Activated T-cell treated with anti-CD3 and anti-CD28 coated beads, Interleukin-2, amount 50 U/mL, for 24 hours (primary cell): ENCODE measurements around the gene EDN2.

Experiments
- DNase-seq: peaks from one replicate; pipeline ENCODE4 v3.0.0-alpha.2; 2020
- H3K27ac Mint-ChIP-seq: 2 replicates; pipeline ENCODE4 v1.8.0; 2020; ENCODE audit warnings: mild to moderate bottlenecking, mixed read lengths
- H3K27me3 Mint-ChIP-seq: 2 replicates; pipeline ENCODE4 v1.8.0; 2020; ENCODE audit warnings: mixed read lengths
- H3K36me3 Mint-ChIP-seq: 2 replicates; pipeline ENCODE4 v1.8.0; 2020; ENCODE audit warnings: low read depth, mixed read lengths
- H3K4me1 Mint-ChIP-seq: 2 replicates; pipeline ENCODE4 v1.8.0; 2020; ENCODE audit warnings: low read depth, mixed read lengths
- H3K4me3 Mint-ChIP-seq: 2 replicates; pipeline ENCODE4 v1.8.0; 2020; ENCODE audit warnings: mild to moderate bottlenecking, moderate library complexity, mixed read lengths
- H3K9me3 Mint-ChIP-seq: 2 replicates; pipeline ENCODE4 v1.8.0; 2020; ENCODE audit warnings: mixed read lengths

Gene EDN2

DNA sequence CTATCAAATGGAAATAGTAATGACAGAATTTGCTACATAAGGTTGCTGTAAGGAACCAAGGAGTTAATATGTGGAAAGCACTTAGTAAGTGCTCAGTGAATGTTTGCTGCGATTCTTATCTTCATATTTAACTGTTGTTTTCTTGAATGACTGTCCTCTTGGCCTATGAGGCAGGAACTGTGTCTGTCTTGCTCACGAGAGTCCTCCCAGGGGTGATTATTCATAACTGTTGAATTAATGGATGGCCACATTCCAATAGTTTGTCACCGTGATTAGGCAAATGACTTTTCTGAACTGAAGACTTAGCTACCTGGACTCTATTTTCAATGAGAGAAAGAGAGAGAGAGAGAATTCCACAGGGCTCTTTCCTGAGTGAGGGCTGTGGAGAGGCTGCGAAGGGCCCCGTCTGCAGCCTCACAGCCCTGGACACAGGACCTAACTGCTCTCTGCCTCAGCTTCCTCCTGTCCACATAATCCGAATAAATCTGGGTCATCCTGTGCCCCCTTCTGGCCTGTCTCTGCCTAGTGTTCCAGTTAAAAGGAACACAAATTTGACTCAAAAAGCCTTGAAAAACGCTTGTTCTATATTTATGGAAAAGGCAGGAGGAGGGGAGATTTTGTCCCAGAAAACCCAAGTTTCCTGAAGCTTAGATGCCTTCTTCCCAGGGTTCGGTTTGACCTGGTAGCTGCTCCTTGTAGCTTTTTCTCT, 8.5 kb downstream of the EDN2 start:
- Mint-ChIP-seq H3K27ac (no peak overlapping the region), H3K4me1 (no peaks in the 10 kb centered on the region), H3K27me3 (peaks cover 2% of the 10 kb centered on the region), H3K36me3 (no peaks in the 10 kb centered on the region), H3K9me3 (no peaks in the 10 kb centered on the region), H3K4me3 (no peak overlapping the region)
- no peak for DNase-seq

DNA sequence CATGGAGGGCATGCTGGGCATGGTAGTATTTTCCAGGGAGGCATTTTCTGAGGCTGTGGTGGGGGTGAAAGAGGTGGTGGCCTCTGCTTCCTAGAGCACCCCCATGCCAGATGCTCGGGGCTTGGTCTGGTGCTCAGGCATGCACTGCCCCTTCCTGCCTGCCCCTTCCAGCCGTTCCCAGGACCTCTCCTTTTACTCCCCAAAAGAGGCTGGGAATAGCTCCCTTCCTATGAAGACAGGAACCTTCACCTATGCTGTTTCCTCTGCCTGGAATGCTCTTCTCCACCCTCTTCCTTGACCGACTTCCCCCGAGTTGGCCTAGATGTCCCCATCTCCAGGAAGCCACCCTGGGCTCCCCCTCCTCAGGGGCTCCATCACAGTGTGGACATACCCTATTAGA, 9.1 kb downstream of the EDN2 start:
- Mint-ChIP-seq H3K27ac (no peak overlapping the region), H3K36me3 (no peaks in the 10 kb centered on the region), H3K9me3 (no peaks in the 10 kb centered on the region), H3K4me1 (no peaks in the 10 kb centered on the region), H3K27me3 (peaks cover 2% of the 10 kb centered on the region), H3K4me3 (no peak overlapping the region)
- no peak for DNase-seq

DNA sequence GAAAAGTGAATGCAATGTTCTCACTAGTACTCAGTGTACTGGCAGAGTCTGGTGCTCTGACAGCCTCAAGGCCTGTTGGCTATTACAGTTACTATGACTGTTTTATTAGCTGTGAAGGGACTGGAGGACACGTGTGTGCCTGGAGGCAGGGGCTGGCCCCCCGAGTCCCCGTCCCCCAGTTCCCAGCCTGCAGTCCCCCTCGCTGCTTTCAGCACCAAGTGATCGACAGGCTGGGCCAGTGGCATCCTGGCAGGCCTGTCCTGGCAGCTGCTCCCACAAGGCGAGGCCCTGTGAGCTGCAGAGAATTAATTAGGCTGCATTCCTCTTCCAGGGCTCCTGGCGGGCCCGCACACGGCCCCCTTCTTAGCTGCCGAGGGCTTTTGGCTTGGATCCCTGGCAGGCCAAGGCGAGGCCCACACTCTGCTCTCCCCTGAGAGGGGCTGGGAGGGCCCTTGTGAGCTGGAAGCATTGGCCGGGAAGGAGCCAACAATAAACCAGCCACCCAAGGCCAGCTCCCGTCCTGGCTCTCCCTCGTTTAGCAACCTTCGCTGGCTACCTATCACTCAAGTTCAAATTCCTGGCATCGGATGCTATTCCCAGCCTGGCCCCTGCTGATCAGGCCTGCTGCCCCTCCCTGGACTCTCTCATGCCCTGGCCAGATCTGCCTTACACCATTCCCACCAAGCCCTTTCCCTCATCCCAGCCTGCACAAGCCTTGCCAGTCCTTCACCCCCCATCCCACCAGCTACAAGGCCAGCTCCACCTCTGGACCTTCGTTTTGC, 9.8 kb downstream of the EDN2 start:
- Mint-ChIP-seq H3K27ac (no peak overlapping the region), H3K4me1 (no peaks in the 10 kb centered on the region)

DNA sequence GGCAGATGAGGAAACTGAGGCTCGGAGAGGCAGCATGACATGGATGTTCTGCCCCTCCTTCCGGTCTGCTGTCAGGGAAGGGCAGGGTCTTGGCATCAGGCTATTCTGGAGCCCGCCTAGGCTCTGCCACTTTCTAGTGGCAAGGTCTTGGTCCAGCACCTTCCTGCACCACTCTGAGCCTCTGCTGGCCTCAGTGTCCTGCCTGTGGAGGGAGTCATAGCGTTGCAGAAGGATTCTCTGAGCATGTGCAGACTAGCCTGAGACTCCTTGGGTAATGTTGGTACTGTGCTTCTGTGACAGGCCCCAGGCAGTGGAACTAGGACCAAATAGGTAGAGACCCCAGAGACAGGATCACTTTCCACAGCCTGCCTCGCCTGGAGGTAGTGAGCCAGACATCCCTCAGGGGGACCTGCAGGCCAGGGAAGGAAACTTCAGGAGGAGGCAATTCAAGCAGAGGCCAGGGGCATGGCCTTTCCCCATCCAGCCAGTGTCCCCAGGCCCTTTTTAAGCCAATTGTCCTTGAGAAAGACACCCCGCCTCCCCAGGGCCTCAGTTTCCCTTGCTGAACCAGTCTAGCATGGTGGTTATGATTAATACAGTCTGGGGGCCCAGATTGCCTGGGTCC, 10.6 kb downstream of the EDN2 start:
- Mint-ChIP-seq H3K27me3 (no peaks in the 10 kb centered on the region), H3K4me1 (no peaks in the 10 kb centered on the region), H3K4me3 (no peak overlapping the region), H3K27ac (no peak overlapping the region), H3K36me3 (no peaks in the 10 kb centered on the region), H3K9me3 (no peaks in the 10 kb centered on the region)
- no peak for DNase-seq

More for the DNA sequence above, 9.8 kb downstream of the EDN2 start:
- Mint-ChIP-seq H3K4me3 (no peak overlapping the region), H3K9me3 (no peaks in the 10 kb centered on the region), H3K27me3 (peaks cover under 1% of the 10 kb centered on the region), H3K36me3 (no peaks in the 10 kb centered on the region)
- DNase-seq, result no peak

DNA sequence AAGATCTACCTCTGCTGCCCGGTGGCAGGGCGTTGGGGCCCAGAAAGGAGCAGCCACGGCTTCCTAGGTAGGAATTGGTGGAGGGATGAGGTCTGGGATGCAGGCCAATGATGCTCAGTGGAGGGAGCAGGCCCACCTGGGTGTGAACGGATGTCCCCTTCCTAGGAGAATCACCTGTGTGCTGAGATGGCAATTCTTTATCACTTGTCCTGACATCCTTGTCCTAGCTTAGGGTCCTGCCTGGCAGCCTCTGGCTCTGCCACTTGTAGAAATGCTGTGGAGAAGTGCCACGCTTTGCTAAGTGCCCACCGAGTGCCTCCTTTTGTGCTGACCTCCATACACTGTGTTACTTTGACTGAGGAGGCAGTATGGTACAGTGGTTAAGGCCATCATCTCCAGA, 12.8 kb downstream of the EDN2 start:
- no peaks in the 10 kb centered on the region for H3K4me1 Mint-ChIP-seq
- DNase-seq, result no peak
- no peaks in the 10 kb centered on the region for H3K36me3 Mint-ChIP-seq
- H3K27ac Mint-ChIP-seq, result no peak overlapping the region
- no peaks in the 10 kb centered on the region for H3K9me3 Mint-ChIP-seq
- no peaks in the 10 kb centered on the region for H3K27me3 Mint-ChIP-seq
- H3K4me3 Mint-ChIP-seq, result no peak overlapping the region

DNA sequence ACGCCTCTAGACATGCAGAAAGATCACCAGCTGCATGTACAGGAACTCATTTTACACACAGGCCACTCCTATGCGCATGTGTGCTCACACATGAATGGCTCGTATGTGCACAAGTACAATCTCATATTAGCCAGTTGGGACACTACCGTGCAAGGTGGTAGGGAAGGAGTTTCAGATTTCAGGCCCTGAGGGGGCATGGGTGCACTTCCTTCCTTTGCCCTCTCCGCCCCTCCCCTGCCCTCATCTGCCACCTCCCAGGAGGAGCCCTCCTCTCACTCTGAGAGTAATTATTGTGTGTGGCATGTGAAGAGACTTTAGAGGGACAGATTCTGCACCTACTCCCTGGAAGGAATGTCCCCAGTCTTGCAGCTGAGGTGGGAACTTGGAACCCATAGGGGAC, 14.8 kb downstream of the EDN2 start:
- Mint-ChIP-seq H3K36me3 (no peaks in the 10 kb centered on the region), H3K9me3 (no peaks in the 10 kb centered on the region), H3K4me3 (no peak overlapping the region), H3K27ac (no peak overlapping the region), H3K4me1 (no peaks in the 10 kb centered on the region), H3K27me3 (no peaks in the 10 kb centered on the region)
- no peak for DNase-seq

DNA sequence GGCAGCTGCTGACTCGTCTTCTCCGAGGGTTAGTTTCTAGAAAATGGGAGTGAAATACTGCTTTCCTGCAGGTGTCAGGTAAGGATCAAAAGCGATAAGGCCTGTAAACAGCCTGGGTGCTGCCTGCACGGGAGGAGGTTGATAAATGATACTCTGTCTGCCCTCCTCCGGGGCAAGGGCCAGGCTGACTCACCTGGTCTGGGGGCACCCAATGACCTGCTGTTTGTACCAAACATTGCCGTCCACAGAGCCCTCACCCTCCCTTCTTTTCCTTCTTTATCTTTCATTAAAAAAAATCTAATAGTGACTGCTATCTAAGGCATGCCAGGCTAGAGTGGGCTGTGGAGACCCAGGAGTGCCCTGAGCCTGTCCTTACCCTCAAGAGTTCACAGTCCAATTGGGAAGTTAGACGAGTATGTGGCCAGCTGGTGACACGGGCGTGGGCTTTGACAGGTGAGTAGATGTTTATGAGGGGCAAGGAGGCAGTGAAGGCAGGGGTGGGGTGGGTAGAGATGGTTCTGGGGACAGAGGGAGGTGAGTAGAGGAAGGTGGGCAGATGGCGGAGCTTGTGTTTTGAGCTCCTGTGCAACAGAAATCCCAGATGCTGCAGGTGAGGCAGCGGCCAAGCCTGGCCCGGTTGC, 16.2 kb downstream of the EDN2 start:
- Mint-ChIP-seq H3K4me1 (no peaks in the 10 kb centered on the region), H3K27me3 (no peaks in the 10 kb centered on the region), H3K9me3 (no peaks in the 10 kb centered on the region), H3K36me3 (no peaks in the 10 kb centered on the region), H3K27ac (no peak overlapping the region), H3K4me3 (no peak overlapping the region)
- DNase-seq, result no peak

DNA sequence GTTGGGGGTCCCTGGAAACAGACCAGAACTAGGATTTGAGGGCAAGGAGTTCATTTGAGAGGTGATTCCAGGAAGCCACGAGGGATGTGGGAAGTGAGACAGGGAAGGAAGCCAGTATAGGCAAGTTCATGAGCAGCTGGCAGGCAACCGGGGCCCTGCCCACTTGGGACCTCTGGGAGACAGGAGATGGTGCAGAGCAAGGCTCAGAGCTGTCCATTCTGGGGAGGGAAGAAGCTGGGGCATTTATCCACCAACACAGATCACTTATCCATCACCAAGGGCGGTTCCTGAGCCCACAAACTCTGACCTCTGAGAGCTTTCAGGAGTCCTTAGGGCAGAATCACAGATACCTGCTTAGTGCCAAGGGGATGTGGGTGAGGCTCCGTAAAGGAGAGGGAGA, 16.8 kb downstream of the EDN2 start:
- Mint-ChIP-seq H3K27me3 (no peaks in the 10 kb centered on the region), H3K4me3 (no peak overlapping the region), H3K27ac (no peak overlapping the region), H3K4me1 (no peaks in the 10 kb centered on the region), H3K36me3 (no peaks in the 10 kb centered on the region), H3K9me3 (no peaks in the 10 kb centered on the region)
- DNase-seq, result no peak

DNA sequence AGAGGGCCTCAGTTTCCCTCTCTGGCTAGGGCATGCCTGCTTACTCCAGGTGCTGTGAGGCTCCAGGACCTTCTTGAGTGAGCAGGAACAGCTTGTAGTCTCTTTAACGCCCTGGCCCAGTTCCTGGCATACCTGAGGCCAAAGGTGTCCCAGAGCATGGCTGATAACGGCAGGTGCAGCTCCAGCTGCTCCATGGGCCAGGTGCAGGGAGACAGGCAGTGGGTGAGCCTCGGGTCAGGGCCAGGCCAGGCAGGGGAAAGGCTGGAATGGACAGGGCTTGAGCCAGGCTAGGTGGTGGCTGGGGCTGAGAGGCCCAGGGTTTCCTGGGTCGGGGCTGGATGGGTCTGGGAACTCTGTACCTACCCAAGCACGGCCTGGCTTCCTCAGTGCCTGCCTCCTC, 18.3 kb downstream of the EDN2 start:
- H3K27me3 Mint-ChIP-seq, result no peaks in the 10 kb centered on the region
- no peaks in the 10 kb centered on the region for H3K9me3 Mint-ChIP-seq
- no peaks in the 10 kb centered on the region for H3K4me1 Mint-ChIP-seq
- no peaks in the 10 kb centered on the region for H3K36me3 Mint-ChIP-seq
- H3K27ac Mint-ChIP-seq, result no peak overlapping the region
- H3K4me3 Mint-ChIP-seq, result no peak overlapping the region
- no peak for DNase-seq

DNA sequence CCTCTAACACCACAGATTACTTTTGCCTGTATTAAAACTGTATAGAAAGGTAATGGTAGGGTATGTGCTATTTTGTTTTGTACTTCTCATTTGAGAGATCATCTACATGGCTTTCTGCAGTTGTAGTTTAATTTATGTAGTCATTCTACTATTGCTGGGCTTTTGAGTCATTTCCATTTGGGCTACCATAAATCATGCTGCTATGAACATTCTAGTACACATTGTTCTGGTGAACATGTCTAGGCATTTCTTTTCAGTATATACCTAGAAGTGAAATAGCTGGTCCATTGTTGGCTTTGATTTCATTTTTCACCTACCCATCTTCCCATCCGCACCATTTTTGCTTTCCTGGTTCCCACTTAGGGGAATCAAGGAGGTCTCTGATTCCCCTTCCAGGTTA, 18.7 kb downstream of the EDN2 start:
- Mint-ChIP-seq H3K9me3 (no peaks in the 10 kb centered on the region), H3K36me3 (no peaks in the 10 kb centered on the region), H3K27ac (no peak overlapping the region), H3K4me1 (no peaks in the 10 kb centered on the region), H3K27me3 (no peaks in the 10 kb centered on the region), H3K4me3 (no peak overlapping the region)
- DNase-seq, result no peak

DNA sequence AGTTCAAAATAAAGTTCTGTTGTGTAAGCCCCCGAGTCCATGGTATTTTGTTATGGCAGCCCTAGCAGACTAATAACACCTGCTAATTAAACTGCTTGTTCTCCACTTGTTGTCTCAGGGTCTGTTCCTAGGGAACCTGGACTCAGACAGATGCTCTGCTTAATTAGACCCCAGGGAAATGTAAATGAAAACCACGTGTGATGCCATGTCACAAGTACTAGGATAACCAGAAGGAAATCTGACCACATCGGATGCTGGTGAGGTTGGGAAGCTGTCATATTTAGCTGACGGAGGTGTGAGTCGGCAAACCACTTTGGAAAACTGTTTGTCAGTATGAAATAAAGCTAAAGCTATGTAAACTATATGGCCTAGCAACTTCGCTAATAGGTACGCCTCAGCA, 19.6 kb downstream of the EDN2 start:
- H3K27ac Mint-ChIP-seq, result no peak overlapping the region
- no peaks in the 10 kb centered on the region for H3K27me3 Mint-ChIP-seq
- H3K36me3 Mint-ChIP-seq, result no peaks in the 10 kb centered on the region
- no peaks in the 10 kb centered on the region for H3K9me3 Mint-ChIP-seq
- no peak for DNase-seq
- H3K4me3 Mint-ChIP-seq, result no peak overlapping the region
- H3K4me1 Mint-ChIP-seq, result no peaks in the 10 kb centered on the region

DNA sequence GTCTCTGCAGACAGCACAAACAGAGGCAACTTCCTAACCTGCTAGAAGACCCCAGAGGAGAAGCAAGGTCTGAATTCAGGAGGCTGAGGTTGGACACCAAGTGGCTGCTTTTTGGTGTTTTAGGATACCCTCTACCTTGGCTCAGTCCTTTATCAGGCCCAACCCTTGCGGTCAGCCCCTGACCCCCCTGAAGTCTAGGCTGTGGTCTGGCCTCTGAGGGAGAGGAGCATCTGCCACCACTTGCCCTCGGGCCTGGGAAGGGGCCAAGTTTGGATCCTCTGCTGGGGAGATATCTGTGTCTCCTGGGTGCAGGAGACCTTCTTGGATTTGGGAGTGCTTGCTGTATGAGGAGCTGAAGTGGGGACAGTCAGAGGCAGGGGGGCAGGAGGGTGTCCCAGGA, 21.0 kb downstream of the EDN2 start:
- Mint-ChIP-seq H3K27ac (no peak overlapping the region), H3K27me3 (no peaks in the 10 kb centered on the region), H3K4me3 (no peak overlapping the region), H3K9me3 (no peaks in the 10 kb centered on the region), H3K36me3 (no peaks in the 10 kb centered on the region), H3K4me1 (no peaks in the 10 kb centered on the region)
- no peak for DNase-seq

DNA sequence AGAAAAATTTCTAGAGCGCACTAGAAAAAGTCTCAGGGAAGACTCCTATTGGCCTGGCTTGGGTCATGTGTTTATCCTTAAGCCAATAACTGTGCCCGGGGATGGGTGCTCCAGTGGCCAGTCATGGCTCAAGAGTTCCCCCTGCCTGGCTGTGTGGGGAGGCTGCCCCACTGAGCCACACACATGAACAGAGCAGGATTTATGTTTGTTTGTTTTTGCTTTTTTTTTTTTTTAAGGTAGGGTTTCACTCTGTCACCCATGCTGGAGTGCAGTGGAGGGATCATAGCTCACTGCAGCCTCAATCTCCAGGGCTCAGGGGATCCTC, 21.8 kb downstream of the EDN2 start:
- no peaks in the 10 kb centered on the region for H3K4me1 Mint-ChIP-seq
- no peak for DNase-seq
- no peaks in the 10 kb centered on the region for H3K9me3 Mint-ChIP-seq
- no peak overlapping the region for H3K27ac Mint-ChIP-seq
- H3K27me3 Mint-ChIP-seq, result no peaks in the 10 kb centered on the region
- H3K4me3 Mint-ChIP-seq, result no peak overlapping the region
- H3K36me3 Mint-ChIP-seq, result no peaks in the 10 kb centered on the region

DNA sequence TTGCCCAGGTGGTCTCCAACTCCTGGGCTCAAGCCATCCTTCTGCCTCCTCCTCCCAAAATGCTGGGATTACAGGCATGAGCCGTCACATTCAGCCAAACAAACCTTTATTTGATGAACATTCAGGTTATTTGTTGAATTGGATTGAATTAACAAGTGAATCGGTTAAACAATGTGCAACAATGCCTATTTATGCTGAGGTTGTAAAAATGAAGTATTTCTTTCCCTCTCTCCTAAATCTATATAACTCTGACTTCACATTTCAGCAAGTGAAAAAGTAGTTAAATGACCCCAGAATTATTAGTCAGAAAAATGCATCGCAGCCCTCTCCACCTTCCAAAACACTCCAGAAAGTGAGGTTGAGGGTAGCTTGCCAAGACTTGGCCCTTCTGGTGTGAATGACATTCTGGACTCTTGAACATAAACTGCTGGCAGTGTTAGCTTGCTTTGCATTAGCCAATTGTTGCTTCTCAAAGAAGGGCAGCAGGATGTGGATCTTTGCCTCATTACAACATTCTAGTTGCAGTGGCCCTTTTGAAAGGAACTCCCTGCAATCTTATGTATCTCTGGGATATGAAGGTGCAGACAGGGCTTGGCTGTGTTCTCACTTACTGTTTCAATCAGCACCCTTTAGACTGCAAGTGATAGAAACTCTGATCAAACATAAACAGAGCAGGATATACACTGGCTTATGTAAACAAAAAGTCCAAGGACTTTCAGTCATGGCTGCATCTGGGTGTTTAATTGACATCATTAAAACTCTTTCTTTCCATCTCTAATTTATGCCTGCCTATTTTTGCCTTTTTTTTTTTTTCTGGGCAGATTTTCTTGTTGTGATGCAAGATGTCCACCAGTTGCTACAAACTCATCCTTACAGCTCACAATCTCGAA, 22.4 kb downstream of the EDN2 start:
- Mint-ChIP-seq H3K9me3 (no peaks in the 10 kb centered on the region), H3K27ac (no peak overlapping the region)
- no peak for DNase-seq

More for the DNA sequence above, 22.4 kb downstream of the EDN2 start:
- no peaks in the 10 kb centered on the region for H3K36me3 Mint-ChIP-seq
- no peaks in the 10 kb centered on the region for H3K27me3 Mint-ChIP-seq
- H3K4me3 Mint-ChIP-seq, result no peak overlapping the region
- no peaks in the 10 kb centered on the region for H3K4me1 Mint-ChIP-seq
